Stimulated activated CD4-positive, alpha-beta T cell treated with anti-CD3 and anti-CD28 coated beads, TNF-alpha, amount 100 ng/mL, for 24 hours (primary cell): ENCODE data around the gene FPGS.

ENCODE experiments used
- DNase-seq, 3 experiments: peaks; one replicate each; pipeline ENCODE4 v3.0.0-alpha.2; 2020; ENCODE audit warnings: low read depth in 3 of 3

Gene FPGS

GRCh38 chr9:127860260-127860659, 57.6 kb downstream of the FPGS start:
- DNase-seq: no peak

GRCh38 chr9:127860779-127861178, 58.1 kb downstream of the FPGS start:
- DNase-seq: no peak

- no peak for DNase-seq
Measured at GRCh38 chr9:127862075-127863011, 59.7 kb downstream of the FPGS start.

- no peak for DNase-seq
Measured at GRCh38 chr9:127863191-127863621, 60.5 kb downstream of the FPGS start.
